D341Med (cell line): ENCODE data around the gene AKIP1.

Source experiments
- DNase-seq: peaks from one replicate; pipeline ENCODE4 v3.0.0; 2012; ENCODE audit warnings: low spot score

The AKIP1 gene

GRCh38 chr11:8961401-8961800 lies 50.4 kb downstream of the AKIP1 start:
- no peak for DNase-seq

DNA sequence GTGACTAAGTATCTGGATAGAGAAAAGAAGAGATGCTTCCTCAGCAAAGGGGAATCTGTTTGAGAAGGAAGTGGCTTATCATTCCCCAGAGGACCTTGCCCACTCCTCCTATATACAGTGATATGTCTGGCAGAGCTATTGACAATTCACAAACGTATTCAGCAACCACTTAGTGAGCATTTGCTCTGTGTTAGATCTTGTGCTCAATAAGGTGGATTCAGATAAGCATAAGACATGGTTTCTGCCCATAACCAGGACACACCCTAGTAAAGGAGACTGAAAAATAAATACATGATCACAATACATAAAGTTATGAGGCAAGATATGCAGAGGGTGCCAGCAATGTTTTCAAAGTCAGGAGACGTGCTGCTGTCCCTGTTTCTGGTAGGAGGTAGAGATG lies 51.9 kb downstream of the AKIP1 start:
- DNase-seq: no peak

DNA sequence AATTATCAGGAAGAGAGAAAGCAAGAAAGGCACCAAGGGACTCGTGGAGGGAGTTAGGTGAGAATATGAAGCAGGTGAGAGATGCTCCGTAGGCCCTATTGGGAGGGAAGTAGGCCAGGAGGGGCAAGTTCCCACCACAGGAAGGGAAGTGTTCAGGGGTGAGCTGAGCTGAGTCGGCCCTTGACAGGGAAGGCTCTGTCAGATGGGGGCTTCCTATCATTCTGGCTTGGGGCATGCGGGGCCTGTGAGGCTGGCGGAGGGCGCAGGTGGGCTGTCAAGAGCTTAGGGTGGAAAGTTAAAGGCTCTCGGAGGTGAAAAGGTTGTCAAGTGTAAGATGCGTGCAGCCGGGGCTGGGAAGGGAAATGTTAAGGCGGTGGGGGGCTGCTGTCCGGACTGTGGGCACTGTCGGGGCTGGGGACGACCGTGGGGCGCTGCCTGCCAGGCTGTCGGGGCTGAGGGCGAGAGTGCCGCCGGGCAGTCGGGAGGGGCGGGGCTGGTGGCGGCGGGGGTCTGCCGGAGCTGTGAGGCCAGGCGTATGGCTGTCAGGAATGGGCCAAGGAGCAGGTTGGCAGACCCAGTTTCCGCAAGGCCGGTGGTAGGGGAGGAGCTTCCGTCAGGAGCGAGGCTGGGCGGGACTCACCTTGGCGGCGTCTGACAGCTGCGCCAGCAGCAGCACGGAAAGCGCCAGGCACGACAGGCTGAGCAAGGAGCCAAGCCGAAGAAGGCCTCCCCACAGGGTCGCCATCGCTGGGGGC lies 52.8 kb downstream of the AKIP1 start:
- DNase-seq: peak; percentile 84

GRCh38 chr11:8964324-8965320 lies 53.6 kb downstream of the AKIP1 start, which contains the start of gene TMEM9B:
Gene TMEM9B (minus strand): TSS chr11:8964442. CDS start chr11:8964313, 129 bp downstream.
- DNase-seq: peak; percentile 91

- DNase-seq: no peak
Observed at GRCh38 chr11:8967184-8967583, 56.2 kb downstream of the AKIP1 start.
